ENCODE measurements around the gene FGG. TPM values are rescaled to one million over a fixed set of nuclear protein-coding genes. Genes with fewer than 3 reads are reported as not detected.

FGG gene
- total and polyA plus RNA-seq, 2 donors from 2014 or later = 1.8 to 2.8 TPM

- no peaks in the 10 kb centered on the region for H3K9me3 ChIP-seq (ENCODE audit: control insufficient read depth in 2 of 3, insufficient read depth in 1 of 3, low read length in 3 of 3)
- no peak for TF ChIP-seq CTCF (IDR thresholded peaks at IDR 0.05; ENCODE audit: borderline replicate concordance, extremely low read depth, insufficient read depth)
- no peak overlapping the region for H3K9ac ChIP-seq (ENCODE audit: low read length in 3 of 3)
- H3K4me1 ChIP-seq (ENCODE audit: control insufficient read depth in 2 of 3, insufficient read depth in 2 of 3, low read depth in 1 of 3, low read length in 3 of 3) = no peaks in the 10 kb centered on the region
- H3K36me3 ChIP-seq (ENCODE audit: control insufficient read depth in 2 of 3, insufficient read depth in 3 of 3, low read length in 3 of 3) = no peaks in the 10 kb centered on the region
- DNase-seq (no peak), FAIRE-seq (no peak)
- H3K27ac ChIP-seq (ENCODE audit: low read depth in 2 of 2, low read length in 2 of 2) = no peak overlapping the region
- H3K4me3 ChIP-seq (ENCODE audit: low read length in 3 of 3) = no peak overlapping the region
- intact Hi-C loops (cut with DNase I) = no loop called here
- H3K27me3 ChIP-seq (ENCODE audit: control insufficient read depth, insufficient read depth, low read length) = no peaks in the 10 kb centered on the region
Observed at GRCh38 chr4:154582723-154583122, 29.7 kb downstream of the FGG start.

- no peak for DNase-seq
- H3K4me3 ChIP-seq (ENCODE audit: low read length in 3 of 3) = no peak overlapping the region
- intact Hi-C loops (cut with DNase I) = no loop called here
Observed at GRCh38 chr4:154579927-154580326, 32.5 kb downstream of the FGG start.

GRCh38 chr4:154578919-154579318 lies 33.5 kb downstream of the FGG start:
- DNase-seq (no peak), FAIRE-seq (no peak)
- Histone ChIP-seq H3K4me1 (ENCODE audit: control insufficient read depth in 2 of 3, insufficient read depth in 2 of 3, low read depth in 1 of 3, low read length in 3 of 3) (no peaks in the 10 kb centered on the region), H3K27ac (ENCODE audit: low read depth in 2 of 2, low read length in 2 of 2) (no peak overlapping the region), H3K4me3 (ENCODE audit: low read length in 3 of 3) (no peak overlapping the region), H3K27me3 (ENCODE audit: control insufficient read depth, insufficient read depth, low read length) (no peaks in the 10 kb centered on the region), H3K36me3 (ENCODE audit: control insufficient read depth in 2 of 3, insufficient read depth in 3 of 3, low read length in 3 of 3) (no peaks in the 10 kb centered on the region), H3K9ac (ENCODE audit: low read length in 3 of 3) (no peak overlapping the region), H3K9me3 (ENCODE audit: control insufficient read depth in 2 of 3, insufficient read depth in 1 of 3, low read length in 3 of 3) (no peaks in the 10 kb centered on the region)
- intact Hi-C loops (cut with DNase I) = no loop called here
- no peak for TF ChIP-seq CTCF (IDR thresholded peaks at IDR 0.05; ENCODE audit: borderline replicate concordance, extremely low read depth, insufficient read depth)

More at GRCh38 chr4:154579927-154580326, 32.5 kb downstream of the FGG start:
- H3K27me3 ChIP-seq (ENCODE audit: control insufficient read depth, insufficient read depth, low read length) = no peaks in the 10 kb centered on the region
- no peaks in the 10 kb centered on the region for H3K36me3 ChIP-seq (ENCODE audit: control insufficient read depth in 2 of 3, insufficient read depth in 3 of 3, low read length in 3 of 3)
- H3K9ac ChIP-seq (ENCODE audit: low read length in 3 of 3) = no peak overlapping the region
- no peak for TF ChIP-seq CTCF (IDR thresholded peaks at IDR 0.05; ENCODE audit: borderline replicate concordance, extremely low read depth, insufficient read depth)
- no peak overlapping the region for H3K27ac ChIP-seq (ENCODE audit: low read depth in 2 of 2, low read length in 2 of 2)
- no peaks in the 10 kb centered on the region for H3K9me3 ChIP-seq (ENCODE audit: control insufficient read depth in 2 of 3, insufficient read depth in 1 of 3, low read length in 3 of 3)
- FAIRE-seq = no peak
- no peaks in the 10 kb centered on the region for H3K4me1 ChIP-seq (ENCODE audit: control insufficient read depth in 2 of 3, insufficient read depth in 2 of 3, low read depth in 1 of 3, low read length in 3 of 3)

- Histone ChIP-seq H3K27ac (ENCODE audit: low read depth in 2 of 2, low read length in 2 of 2) (no peak overlapping the region), H3K36me3 (ENCODE audit: control insufficient read depth in 2 of 3, insufficient read depth in 3 of 3, low read length in 3 of 3) (no peaks in the 10 kb centered on the region), H3K27me3 (ENCODE audit: control insufficient read depth, insufficient read depth, low read length) (no peaks in the 10 kb centered on the region), H3K4me3 (ENCODE audit: low read length in 3 of 3) (no peak overlapping the region), H3K9me3 (ENCODE audit: control insufficient read depth in 2 of 3, insufficient read depth in 1 of 3, low read length in 3 of 3) (no peaks in the 10 kb centered on the region), H3K4me1 (ENCODE audit: control insufficient read depth in 2 of 3, insufficient read depth in 2 of 3, low read depth in 1 of 3, low read length in 3 of 3) (no peaks in the 10 kb centered on the region), H3K9ac (ENCODE audit: low read length in 3 of 3) (no peak overlapping the region)
- intact Hi-C loops (cut with DNase I) = no loop called here
- FAIRE-seq = no peak
- no peak for DNase-seq
- TF ChIP-seq CTCF (IDR thresholded peaks at IDR 0.05; ENCODE audit: borderline replicate concordance, extremely low read depth, insufficient read depth) = no peak
Observed at GRCh38 chr4:154577324-154577723, 35.1 kb downstream of the FGG start.

Measured in kidney (tissue), 14 donors.